ENCODE data around the gene GLTP. TPM values are rescaled to one million over a fixed set of nuclear protein-coding genes. Genes with fewer than 3 reads are reported as not detected.

The GLTP gene
- total RNA-seq, 1 donor from 2014 or later = 42.8 TPM

- DNase-seq (ENCODE audit: low read depth) = no peak
These were observed 77.5 kb downstream of the GLTP start for GRCh38 chr12:109802828-109803227.

Small RNA genes within 50 kb of the gene (microRNA-seq; reads per million reads assigned to microRNA genes)
- not detected for gene MIR4497

Other genes starting within 250 kb of the GLTP start
- gene FAM222A, start 166.7 kb downstream of the GLTP start, total RNA-seq = 5.7 and 9.1 TPM in 2 replicates
- gene TRPV4, start 47.1 kb downstream of the GLTP start, total RNA-seq = 0.08 and 0.31 TPM in 2 replicates
- 11.7 and 14.2 TPM in 2 replicates for gene TCHP, start 19.7 kb upstream of the GLTP start, total RNA-seq
- 26.7 and 34.2 TPM in 2 replicates for gene GIT2, start 115.8 kb upstream of the GLTP start, total RNA-seq
- 52.4 and 66.6 TPM in 2 replicates for gene ANKRD13A, start 118.9 kb upstream of the GLTP start, total RNA-seq
- 10.7 and 11.8 TPM in 2 replicates for gene C12orf76, start 168.0 kb upstream of the GLTP start, total RNA-seq
- 11.5 and 17.7 TPM in 2 replicates for gene IFT81, start 243.8 kb upstream of the GLTP start, total RNA-seq